ENCODE results near the gene CADM1.

CADM1 gene

GRCh38 chr11:115515647-115516395 is 11.6 kb upstream of the CADM1 start:
- no peak for DNase-seq

GRCh38 chr11:115506954-115507675 is 2.9 kb upstream of the CADM1 start:
- DNase-seq, result no peak

DNA sequence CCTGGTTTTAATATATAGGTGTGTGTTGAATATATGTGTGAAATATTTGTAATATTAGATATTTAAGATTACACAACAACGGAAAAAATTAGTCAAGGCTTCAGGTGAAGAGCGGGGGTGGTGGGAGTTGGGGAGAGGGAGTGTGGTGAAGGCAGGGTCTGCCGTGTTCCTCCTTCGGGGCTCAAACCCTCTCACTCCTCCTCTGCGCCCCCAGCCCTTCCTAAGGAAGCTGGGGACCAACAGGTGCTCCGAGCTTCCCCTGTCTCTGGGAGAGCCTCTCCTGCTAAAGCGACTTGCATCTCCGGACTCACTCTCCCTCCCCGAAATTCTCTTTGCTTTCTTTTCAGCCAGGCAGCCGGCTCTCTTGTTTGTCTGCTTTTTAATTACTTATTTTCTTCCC is 960 bp upstream of the CADM1 start:
- DNase-seq, result no peak

DNA sequence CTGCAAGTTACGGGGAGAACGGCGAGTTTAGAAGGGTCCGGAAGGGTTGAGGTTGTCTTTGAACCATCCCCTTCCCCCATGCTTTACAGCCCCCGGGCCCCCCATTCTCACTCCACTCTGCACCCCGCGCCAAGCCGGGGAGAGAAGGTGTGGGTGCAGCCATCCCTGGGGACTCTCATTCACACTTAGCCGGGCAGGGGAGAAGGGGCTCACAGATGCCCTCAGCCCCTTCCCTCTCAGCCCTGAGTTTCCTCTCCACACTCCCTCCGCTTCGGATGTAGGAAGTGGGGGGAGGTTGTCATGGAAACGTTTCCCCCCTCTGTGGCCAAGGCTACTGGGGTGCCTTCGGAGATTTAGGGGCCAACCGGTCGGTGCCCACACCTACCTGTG is 334 bp downstream of the CADM1 start:
- no peak for DNase-seq

DNA sequence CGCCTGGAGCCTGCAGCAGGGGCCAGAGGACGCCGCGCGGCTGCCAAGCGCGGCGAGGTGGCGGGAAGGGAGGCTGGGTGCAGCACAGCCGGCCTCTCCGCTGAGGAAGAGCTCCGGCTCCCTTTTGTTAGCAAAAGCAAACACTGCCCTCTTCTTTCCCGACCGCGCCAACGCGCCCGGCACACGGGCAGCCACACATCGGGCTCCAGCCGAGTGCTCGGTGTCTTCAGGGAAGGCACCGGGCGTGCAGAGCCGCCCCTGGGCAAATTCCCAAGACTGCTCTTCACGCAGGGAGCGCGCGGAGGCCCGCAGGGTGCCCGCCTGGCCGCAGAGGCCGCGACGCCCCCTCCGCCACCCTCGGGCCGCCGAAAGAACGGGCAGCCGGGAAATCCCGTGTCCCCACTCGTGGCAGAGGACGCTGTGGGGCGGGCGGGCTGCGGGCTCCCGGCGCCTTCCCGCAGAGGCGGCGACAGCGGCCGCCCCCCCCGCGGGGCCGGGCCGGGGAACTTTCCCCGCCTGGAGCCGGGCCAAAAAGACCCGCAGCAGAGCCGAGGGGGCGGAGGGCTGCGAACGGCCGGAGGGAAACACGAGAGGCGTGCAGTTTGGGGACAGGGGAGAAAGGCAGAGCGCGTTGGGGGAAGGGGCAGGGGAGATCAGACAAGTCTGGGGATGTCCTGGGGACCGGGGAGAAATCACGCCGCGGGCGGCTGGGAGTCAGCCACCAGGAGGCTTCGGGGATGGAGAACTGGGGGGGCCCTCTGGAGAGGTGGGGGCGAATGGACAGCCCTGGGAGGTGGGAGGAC is 931 bp downstream of the CADM1 start:
- peak; percentile 47 to 50 for DNase-seq

GRCh38 chr11:115502636-115503082 is 1.6 kb downstream of the CADM1 start:
- no peak for DNase-seq

DNA sequence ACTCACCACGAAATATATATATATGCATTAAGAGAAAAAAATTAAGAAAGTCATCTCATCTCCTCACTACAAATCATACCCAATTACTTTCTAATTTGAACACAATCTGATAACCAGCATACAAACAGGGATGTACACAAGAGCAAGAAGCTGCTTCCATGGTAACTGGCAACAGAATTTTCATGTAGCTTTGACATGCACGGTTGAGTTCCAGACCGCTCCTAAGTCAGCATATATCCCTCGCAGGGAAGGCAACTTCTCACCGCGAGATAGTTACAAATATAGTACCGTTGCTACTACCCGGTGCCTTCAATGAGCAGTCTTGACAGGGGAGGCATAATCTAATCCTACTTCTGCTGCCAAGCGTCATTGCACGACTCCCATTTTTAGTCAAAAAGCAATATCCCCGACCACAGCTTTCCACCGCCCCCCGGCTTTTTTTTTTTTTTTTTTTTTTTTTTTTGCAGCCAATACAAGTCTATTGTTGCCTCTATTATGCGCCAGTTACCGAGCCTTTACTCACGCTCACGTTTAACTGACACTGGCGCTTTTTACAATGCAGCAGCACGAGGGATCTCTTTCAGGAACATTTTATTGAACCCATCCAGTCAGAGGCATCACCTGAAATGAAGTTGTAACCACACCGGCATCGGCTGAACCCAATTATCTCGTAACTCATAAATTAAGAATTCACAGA is 2.2 kb downstream of the CADM1 start:
- peak in 1 of 2 experiments; percentile 25 for DNase-seq

DNA sequence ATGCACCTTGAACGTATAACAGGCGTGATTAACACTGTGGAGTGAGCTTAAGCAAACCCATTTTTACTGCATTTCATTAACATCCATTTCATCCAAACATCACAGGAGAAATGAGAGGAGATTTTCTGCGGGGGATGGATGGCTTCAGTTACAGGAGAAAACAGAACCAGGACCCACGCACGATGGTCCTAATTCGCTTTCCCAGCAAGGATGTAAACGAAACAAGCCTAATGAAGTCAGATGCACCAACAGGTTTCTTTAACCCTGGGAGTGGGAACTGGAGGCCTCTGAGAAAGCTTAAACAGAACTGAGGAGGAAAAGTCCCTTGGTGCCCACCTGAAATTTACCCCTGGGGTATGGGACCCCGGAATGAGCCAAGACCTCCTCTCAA is 2.7 kb downstream of the CADM1 start:
- peak in 1 of 2 experiments; percentile 60 for DNase-seq

DNA sequence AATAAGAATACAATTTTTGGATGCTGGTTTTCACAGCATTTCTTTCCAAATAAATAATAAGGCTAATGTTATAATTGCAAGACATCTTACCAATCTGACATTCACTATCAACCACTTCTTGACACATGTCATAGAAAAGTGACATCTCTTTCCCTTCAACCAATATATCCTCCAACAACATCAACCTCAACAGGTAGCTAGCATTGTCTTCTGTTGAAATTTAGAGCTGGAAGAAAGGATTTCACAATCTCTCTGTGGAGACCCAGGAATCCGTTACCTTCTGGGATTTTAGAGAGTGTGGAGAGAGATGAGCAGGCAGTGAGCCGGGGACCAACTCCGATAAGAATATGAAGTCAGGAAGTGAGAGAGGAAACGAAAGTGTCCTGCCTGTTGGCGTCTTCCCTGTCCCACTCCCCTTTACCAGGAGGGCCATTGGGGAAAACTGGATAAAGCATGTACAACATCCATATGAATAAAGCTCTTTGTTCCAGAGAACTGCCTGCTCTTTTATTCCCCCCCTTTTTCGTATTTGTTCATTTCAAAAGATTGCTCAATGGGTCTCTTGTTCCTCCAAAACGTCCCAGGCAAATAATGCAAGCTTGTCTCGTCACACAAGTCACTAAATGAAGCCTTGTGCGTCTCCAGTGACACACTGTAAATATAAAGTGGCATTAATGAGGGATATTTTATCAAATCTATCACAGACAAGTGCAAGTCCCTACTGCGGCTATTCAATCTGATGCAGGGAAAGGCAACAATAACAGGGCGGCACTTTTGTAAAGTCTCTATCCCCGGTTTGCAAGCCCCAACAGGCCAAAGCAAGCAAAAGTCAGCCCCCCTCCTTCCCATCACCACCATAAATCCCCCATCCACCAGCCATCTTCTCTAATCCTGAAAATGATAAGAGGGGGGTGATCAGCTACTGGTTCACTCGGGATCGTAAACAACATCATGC is 3.4 kb downstream of the CADM1 start:
- DNase-seq, result peak; percentile 80 to 81

GRCh38 chr11:115499891-115500290 is 4.3 kb downstream of the CADM1 start:
- DNase-seq, result no peak

GRCh38 chr11:115499241-115499799 is 4.9 kb downstream of the CADM1 start:
- DNase-seq, result no peak

DNA sequence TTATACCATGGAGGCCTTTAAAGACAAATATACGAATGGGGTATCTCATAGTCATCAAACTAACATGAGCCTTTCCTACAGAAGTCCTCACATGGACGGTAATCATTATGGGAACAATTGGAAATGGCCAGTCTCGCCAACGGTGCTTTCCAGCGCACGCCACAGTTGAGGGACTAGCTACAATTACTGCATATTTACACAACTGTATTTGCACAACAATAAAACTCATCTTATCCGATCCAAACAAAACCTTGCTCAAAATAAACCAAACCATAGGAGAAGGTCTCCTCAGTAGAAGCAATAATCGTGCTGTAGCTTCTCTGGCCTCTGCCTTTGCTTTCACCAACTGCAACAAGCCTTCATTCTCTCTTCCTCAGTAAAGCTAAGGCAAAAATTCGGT is 5.9 kb downstream of the CADM1 start:
- peak; percentile 70 to 90 for DNase-seq

DNA sequence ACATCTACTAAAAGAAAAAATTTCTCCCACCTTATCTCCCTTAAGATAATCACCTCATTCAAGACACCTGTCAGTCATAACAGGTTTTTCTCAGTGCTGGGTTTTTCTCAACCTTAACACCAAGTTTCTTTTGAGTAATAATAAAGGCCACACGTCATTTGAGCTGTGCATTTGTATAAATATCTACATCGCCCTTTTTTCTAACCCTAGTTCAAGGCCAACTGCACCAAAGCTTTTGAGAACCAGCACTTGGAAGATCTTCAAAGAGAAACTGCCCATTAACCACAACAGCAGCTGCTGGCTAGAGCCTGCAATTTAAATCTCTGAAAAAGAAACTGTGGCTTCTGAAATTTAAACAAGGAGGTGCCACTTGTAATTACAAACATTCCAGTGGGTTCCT is 6.9 kb downstream of the CADM1 start:
- DNase-seq, result no peak

GRCh38 chr11:115496892-115497291 is 7.3 kb downstream of the CADM1 start:
- no peak for DNase-seq

GRCh38 chr11:115493905-115494304 is 10.3 kb downstream of the CADM1 start:
- no peak for DNase-seq

DNA sequence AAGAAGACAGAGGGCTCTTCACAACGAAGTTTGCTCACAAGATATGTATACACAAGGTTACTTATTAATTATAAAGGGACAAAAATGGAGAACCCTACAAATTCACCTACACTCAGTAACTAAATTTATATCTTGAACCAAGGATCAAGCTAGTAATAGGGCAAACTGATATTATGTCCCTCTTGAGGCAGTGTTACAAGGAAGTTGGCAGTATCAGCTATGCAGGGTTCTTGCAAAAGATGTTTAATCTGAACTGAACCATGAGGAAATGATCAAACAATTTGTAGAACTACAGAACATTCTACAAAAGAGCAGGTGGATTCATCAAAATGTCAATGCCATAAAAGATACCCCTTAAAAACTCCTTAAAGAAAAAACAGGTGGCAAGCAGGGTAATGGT is 10.7 kb downstream of the CADM1 start:
- DNase-seq, result no peak

- DNase-seq, result no peak
Measured at GRCh38 chr11:115489466-115489865, 14.7 kb downstream of the CADM1 start.

DNA sequence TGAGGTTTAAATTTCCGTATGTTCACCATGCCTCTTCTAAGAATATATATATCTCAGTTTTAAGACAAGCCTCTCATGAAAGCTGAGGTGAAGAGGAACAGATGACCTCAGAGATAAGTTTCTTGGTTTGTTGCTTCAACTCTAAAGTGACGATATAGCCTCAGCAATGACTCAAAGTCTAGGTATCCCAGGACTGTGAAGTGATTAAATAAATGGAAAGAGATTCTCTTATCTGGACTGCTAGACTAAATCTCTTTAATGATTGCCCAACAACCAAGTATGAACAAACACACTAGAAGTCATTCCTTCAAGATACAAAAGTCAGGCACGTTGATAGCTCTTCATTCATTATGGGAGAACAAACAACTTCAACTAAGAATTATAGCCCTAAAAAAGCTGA is 15.3 kb downstream of the CADM1 start:
- no peak for DNase-seq

DNA sequence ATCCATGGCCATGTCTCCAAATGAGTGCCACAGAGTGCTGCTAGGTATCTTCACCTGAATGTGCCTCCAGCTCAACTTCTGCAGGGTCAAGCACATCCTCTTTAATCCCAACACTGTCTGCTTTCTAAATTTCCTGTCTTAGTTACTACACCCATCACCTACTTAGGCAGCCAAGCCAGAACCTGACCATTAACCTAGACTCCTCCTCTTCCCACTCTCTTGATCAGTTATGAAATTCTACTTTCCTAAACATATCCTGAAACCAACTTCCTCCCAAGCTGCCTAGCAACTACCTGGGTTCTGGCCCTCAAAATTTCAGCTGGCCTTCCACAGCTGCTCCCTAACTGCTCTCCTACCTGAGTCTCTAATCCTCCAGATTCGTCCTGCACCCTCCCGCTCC is 22.7 kb downstream of the CADM1 start:
- no peak for DNase-seq

GRCh38 chr11:115480611-115481010 is 23.6 kb downstream of the CADM1 start:
- DNase-seq, result no peak

- peak in 1 of 2 experiments; percentile 60 for DNase-seq
Measured at GRCh38 chr11:115477410-115477809, 26.8 kb downstream of the CADM1 start.
